HEK293T (cell line): ENCODE measurements around the gene DACH1.

ENCODE experiments used
- CTCF ChIA-PET: fragments of 350-600 bp; formaldehyde crosslinking; extraction: SDS; loops from one replicate; lab custom pipeline; 2021; ENCODE audit warnings: antibody characterized with exemption, inconsistent platforms; lab: Yijun Ruan, JAX
- POLR2A ChIA-PET: fragments of 350-600 bp; formaldehyde crosslinking; extraction: SDS; loops from one replicate; lab custom pipeline; 2020; ENCODE audit warnings: antibody characterized with exemption, inconsistent platforms; lab: Yijun Ruan, JAX
- DNase-seq: peaks from one replicate; pipeline ENCODE4 v3.0.0; 2012; ENCODE audit warnings: mixed read lengths; ENCODE audit errors: extremely low spot score
- ARNT ChIP-seq: fragments of 450-650 bp; IDR thresholded peaks from 2 replicates; pipeline ENCODE4 v1.6.1; 2017; ENCODE audit warnings: mild to moderate bottlenecking
- BHLHE40 ChIP-seq: fragments of 450-650 bp; IDR thresholded peaks from 2 replicates; pipeline ENCODE4 v1.6.1; 2016; ENCODE audit warnings: mild to moderate bottlenecking, moderate library complexity, borderline replicate concordance
- CTBP1 ChIP-seq: fragments of 450-650 bp; IDR thresholded peaks from 2 replicates; pipeline ENCODE4 v1.6.1; 2016; ENCODE audit warnings: borderline replicate concordance
- ELF4 ChIP-seq: fragments of 450-650 bp; IDR thresholded peaks from 2 replicates; pipeline ENCODE4 v1.6.1; 2017; ENCODE audit warnings: antibody characterized with exemption
- FOXA1 ChIP-seq: fragments of 450-650 bp; IDR thresholded peaks from 2 replicates; pipeline ENCODE4 v1.6.1; 2016; ENCODE audit warnings: mild to moderate bottlenecking
- FOXK2 ChIP-seq: fragments of 450-650 bp; IDR thresholded peaks from 2 replicates; pipeline ENCODE4 v1.6.1; 2016; ENCODE audit warnings: mild to moderate bottlenecking
- HDGF ChIP-seq: fragments of 450-650 bp; IDR thresholded peaks from 2 replicates; pipeline ENCODE4 v1.6.1; 2017; ENCODE audit warnings: antibody characterized with exemption, borderline replicate concordance
- L3MBTL2 ChIP-seq: fragments of 450-650 bp; conservative IDR thresholded peaks from 2 replicates; pipeline ENCODE4 v1.6.1; 2016; ENCODE audit warnings: mild to moderate bottlenecking
- LEF1 ChIP-seq: fragments of 450-650 bp; IDR thresholded peaks from 2 replicates; pipeline ENCODE4 v1.6.1; 2017; ENCODE audit warnings: mild to moderate bottlenecking, borderline replicate concordance
- NFRKB ChIP-seq: fragments of 450-650 bp; IDR thresholded peaks from 2 replicates; pipeline ENCODE4 v1.6.1; 2016; ENCODE audit warnings: mild to moderate bottlenecking, moderate library complexity
- SP1 ChIP-seq: fragments of 450-650 bp; IDR thresholded peaks from 2 replicates; pipeline ENCODE4 v1.6.1; 2017
- SUZ12 ChIP-seq: fragments of 450-650 bp; IDR thresholded peaks from 2 replicates; pipeline ENCODE4 v1.6.1; 2016; ENCODE audit warnings: mild to moderate bottlenecking
- TARDBP ChIP-seq: fragments of 450-650 bp; IDR thresholded peaks from 2 replicates; pipeline ENCODE4 v1.6.1; 2016
- ZNF384 ChIP-seq: fragments of 450-650 bp; IDR thresholded peaks from 2 replicates; pipeline ENCODE4 v1.6.1; 2016
- TF ChIP-seq, protein P1 (sequence below): fragments of 450-650 bp; IDR thresholded peaks from 2 replicates; pipeline ENCODE4 v1.6.1; 2016

Gene DACH1

DNA sequence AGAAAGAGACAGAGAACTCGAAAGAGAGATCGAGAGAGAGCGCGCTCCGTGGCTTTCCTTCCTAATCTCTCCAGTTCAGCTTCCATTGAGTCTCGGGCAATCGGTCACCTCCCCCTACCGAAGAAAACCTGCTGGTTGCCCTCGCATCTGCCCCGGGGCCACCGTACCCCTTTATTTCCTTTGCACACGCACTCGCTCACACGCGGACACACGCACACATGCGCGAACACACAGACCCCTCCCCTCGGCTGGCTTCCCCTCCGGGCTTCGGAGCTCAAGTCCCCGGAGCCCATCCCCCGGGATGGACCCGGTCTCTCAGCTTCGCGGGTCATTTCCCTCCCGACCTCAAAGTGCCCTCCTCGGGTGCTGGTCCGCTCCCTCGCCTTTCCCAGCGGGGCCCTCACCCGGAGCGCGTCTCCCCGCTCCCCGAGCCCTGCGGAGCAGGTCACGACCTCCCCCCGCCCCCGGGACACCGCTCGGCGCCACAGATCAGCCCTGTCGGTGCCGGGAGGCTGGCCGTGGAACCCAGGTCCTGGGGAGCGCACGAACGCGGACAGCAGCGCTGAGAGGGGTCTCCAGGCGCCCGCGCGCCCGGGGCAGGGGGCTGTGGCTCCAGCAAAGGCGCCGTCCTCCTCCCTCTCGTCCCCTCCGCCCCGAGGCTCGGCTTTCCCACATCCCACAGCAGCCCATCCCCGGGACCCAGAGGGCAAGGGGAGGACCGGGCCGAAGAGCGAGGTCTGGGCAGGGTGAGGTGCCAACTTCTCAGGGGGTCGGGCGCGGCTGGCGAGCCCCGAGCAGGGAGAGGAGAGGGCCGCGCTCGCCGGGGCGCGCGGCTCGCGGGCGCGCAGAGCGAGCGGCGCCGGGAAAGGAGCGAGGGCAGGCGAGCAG, 1.8 kb downstream of the DACH1 start:
- TF ChIP-seq CTBP1 (peak; percentile 11; the same call in 1 of the 2 replicates), ZNF384 (no peak)
- DNase-seq, result peak; percentile 46
- POLR2A ChIA-PET, result interaction anchor here (0.5 to 1.9 kb wide), 21 partner anchors 8 to 863 kb away, joined by 3 to 11 read pairs (median 4); partner anchors contain the start of genes BORA and MZT1
- CTCF ChIA-PET, result interaction anchor here (1.6 kb wide), 1 partner anchor 14 kb away, joined by 6 read pairs; no protein-coding TSS in a partner anchor

DNA sequence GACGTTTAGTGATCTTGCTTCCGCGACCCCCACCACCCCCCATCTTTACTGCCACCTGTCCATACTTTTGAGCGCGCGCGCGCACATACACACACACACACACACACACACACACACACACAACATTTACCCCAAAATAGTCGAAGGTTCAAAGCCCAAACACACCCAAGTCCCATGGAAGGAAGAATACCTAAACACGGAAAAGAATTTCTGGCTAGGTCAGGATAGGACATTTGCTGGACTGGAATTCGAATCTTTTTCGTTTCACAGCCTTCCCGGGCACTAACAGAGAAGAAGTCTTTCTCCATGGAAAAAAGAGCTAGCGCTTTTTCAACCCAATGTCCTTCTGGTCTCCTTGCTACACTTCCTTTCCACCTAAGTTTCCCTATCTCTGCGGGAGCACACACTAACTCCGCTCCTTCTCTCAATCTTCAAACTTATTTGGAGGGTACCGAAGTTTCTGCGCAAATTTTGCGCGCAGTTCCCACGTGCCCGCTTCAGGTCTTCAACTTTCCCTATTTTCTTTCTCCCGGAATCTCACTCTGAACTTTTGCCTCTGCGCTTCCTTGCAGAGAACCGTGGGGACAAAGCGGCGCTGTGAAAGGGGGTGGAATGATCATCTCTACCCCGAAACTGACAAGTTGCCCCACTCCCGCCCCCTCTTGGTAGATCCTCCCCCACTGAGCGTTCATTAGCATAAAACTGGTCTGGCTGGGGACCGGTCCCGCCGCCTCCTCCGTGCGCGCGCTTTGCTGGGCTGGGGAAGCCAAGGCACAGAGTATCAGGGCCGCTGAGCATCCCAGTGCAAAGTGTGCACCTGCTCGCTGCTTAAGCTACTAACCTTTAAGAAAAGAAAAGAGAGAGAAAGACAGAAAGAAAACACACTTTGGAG, 2.7 kb downstream of the DACH1 start:
- TF ChIP-seq, protein P1, sequence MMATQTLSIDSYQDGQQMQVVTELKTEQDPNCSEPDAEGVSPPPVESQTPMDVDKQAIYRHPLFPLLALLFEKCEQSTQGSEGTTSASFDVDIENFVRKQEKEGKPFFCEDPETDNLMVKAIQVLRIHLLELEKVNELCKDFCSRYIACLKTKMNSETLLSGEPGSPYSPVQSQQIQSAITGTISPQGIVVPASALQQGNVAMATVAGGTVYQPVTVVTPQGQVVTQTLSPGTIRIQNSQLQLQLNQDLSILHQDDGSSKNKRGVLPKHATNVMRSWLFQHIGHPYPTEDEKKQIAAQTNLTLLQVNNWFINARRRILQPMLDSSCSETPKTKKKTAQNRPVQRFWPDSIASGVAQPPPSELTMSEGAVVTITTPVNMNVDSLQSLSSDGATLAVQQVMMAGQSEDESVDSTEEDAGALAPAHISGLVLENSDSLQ, result no peak
- TF ChIP-seq LEF1, result no peak
- no peak for TF ChIP-seq FOXA1
- peak; percentile 98 for TF ChIP-seq L3MBTL2
- no peak for TF ChIP-seq FOXK2
- peak; percentile 90 for TF ChIP-seq CTBP1
- TF ChIP-seq NFRKB, result no peak
- no peak for TF ChIP-seq ARNT
- ChIA-PET POLR2A (interaction anchor here (0.7 to 1.9 kb wide), 20 partner anchors 7 to 863 kb away, joined by 3 to 11 read pairs (median 4); partner anchors contain the start of genes BORA and MZT1), CTCF (interaction anchor here (0.7 to 1.6 kb wide), 4 partner anchors 14 to 827 kb away, joined by 3 to 6 read pairs (median 3); no protein-coding TSS in a partner anchor)
- DNase-seq, result peak; percentile 71

DNA sequence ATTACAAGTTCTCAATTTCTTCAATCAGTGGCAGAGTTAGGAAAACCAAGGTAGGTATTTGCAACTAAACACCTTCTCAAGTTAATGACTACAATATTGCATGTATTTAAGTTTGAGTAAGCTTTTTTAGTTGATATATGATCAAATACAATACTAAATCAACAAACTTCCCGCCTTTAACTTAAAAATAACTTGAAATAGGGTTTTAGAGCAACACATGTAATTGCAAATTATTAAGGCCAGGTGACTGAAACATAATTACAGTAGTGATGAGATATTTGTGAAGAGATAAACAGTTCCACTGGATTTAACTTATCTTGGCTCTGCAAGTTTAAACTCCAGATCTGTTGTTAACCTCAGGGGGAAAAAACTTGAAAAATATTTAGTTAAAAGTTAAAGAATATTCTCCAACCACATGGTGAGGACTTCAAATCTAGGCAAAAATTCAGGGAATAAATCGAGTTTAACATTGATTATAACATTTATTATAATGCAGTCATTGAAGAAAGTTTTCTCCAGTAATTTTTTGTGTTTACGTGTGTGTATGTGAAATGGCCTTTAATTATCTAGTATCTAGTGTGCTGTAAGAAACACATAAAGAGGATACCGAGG, 3.6 kb downstream of the DACH1 start:
- ChIA-PET POLR2A (no interaction called here), CTCF (interaction anchor here (0.6 to 0.7 kb wide), 2 partner anchors 746 to 785 kb away, joined by 3 to 4 read pairs; no protein-coding TSS in a partner anchor)
- no peak for DNase-seq
- TF ChIP-seq NFRKB, result no peak
- no peak for TF ChIP-seq CTBP1
- no peak for TF ChIP-seq HDGF
- no peak for TF ChIP-seq LEF1
- TF ChIP-seq ELF4, result no peak
- TF ChIP-seq FOXA1, result no peak
- no peak for TF ChIP-seq FOXK2
- no peak for TF ChIP-seq BHLHE40
- TF ChIP-seq L3MBTL2, result no peak
- TF ChIP-seq, protein P1, result no peak
- TF ChIP-seq SP1, result no peak
- TF ChIP-seq SUZ12, result no peak
- no peak for TF ChIP-seq TARDBP

DNA sequence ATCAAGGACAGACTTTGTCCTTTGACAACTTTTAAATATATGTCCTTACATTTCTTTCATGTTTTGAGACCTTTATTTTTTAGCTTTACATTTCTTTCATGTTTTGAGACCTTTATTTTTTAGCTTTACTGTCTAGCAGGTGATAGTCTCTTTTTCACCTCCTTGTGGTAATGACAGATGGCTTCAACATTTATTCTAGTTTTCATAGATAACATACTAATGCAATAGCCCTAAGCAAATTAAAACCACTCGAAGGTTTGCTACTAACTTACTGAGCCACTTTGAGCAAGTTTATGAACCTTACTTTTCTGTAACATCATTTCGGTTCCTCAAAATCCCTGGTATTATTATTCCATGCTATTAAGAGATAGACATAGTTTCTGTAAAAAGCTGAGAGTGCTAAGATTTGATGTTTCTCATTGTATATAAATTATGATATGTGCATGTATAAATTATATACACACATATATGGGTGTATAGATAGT, 4.5 kb downstream of the DACH1 start:
- no peak for DNase-seq
- POLR2A ChIA-PET, result no interaction called here
- TF ChIP-seq L3MBTL2 (no peak), SP1 (no peak), ARNT (no peak), CTBP1 (no peak), TARDBP (no peak), LEF1 (no peak), ELF4 (no peak), FOXA1 (no peak), FOXK2 (no peak)
- TF ChIP-seq, protein P1, result no peak
- CTCF ChIA-PET, result no interaction called here

DNA sequence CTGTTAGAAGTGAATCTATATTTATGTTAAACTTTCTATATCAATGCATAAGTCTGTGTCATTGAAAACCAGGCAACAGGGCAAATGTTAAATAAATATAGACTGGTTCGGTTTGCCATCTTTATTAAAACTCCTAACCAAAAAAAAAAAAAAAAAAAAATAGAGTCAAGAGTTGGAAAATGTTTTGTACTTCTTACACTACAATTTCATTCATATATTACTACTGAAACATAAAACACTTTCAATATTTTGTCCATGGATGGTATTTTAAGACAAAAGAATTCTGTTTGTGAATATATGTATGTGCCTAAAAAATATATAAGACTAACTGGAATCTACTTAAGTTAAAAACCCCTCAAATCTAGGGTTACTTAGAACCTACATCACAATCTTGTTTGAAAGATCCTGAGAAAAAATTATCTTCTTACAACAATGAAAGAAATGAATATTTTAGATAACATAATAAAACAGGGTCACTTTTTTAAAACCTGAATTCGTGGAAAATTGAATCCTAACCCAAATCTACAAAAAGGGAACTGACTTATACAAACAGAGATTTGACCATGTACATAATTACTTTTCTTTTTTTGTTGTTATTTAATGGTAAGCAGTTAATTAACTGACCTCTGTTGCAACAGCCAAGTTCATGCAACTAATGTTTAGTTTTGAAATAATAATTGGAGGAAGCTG, 5.1 kb downstream of the DACH1 start:
- no peak for DNase-seq
- ChIA-PET POLR2A (no interaction called here), CTCF (no interaction called here)
- TF ChIP-seq ARNT, result no peak
- TF ChIP-seq ZNF384, result peak; percentile 84
